A549 (cell line): ENCODE data around the gene DGLUCY. TPM values are rescaled to one million over a fixed set of nuclear protein-coding genes. Genes with fewer than 3 reads are reported as not detected.

Experiments used
- ATAC-seq, 2 experiments: fragments of 200-7000 bp in 1 of 2; fragments of >200 bp in 1 of 2; cut with Nextera tagmentation in 1 of 2; cut with Tn5 transposase in 1 of 2; 3 replicates each; pipeline versions ENCODE4 v1.8.0 to v1.9.1; 2018 to 2020; ENCODE audit warnings: mild to moderate bottlenecking in 1 of 2, moderate library complexity in 1 of 2
- CTCF ChIA-PET: fragments of 300-600 bp; sonication (Branson Sonifier 250); formaldehyde crosslinking; extraction: SDS; loops from one replicate; lab custom pipeline; 2021; ENCODE audit warnings: antibody characterized with exemption, inconsistent platforms; lab: Yijun Ruan, JAX
- POLR2A ChIA-PET: fragments of 350-600 bp; formaldehyde crosslinking; extraction: SDS; loops from one replicate; lab custom pipeline; 2021; ENCODE audit warnings: antibody characterized with exemption, inconsistent platforms; lab: Yijun Ruan, JAX
- DNase-seq, 2 experiments: peaks; one replicate each; pipeline versions ENCODE4 v3.0.0 to v3.0.0-alpha.2; 2011 to 2016; ENCODE audit warnings: low read depth in 1 of 2, low spot score in 1 of 2
- FAIRE-seq: peaks from 2 replicates; lab custom pipeline; 2011; peaks lifted over from hg19 to GRCh38; lab: Jason Lieb, UNC
- H3K27ac ChIP-seq, 2 experiments: fragments of >200 bp; sonication (Bioruptor Twin); formaldehyde crosslinking; 3 replicates each; pipeline ENCODE4 v1.5.1; 2016 to 2017
- H3K4me1 ChIP-seq: fragments of >200 bp; sonication (Bioruptor Twin); formaldehyde crosslinking; 3 replicates; pipeline ENCODE4 v1.6.1; 2016
- H3K4me2 ChIP-seq: fragments of >200 bp; sonication (Bioruptor Twin); formaldehyde crosslinking; 3 replicates; pipeline ENCODE4 v1.6.1; 2016
- H3K4me3 ChIP-seq: fragments of >200 bp; sonication (Bioruptor Twin); formaldehyde crosslinking; 3 replicates; pipeline ENCODE4 v1.5.1; 2016
- H3K9me3 ChIP-seq: fragments of >200 bp; sonication (Bioruptor Twin); formaldehyde crosslinking; 3 replicates; pipeline ENCODE4 v1.6.1; 2016
- CBX8 ChIP-seq: fragments of 200-600 bp; sonication (generic); IDR thresholded peaks from 2 replicates; pipeline ENCODE4 v1.6.1; 2016
- CHD4 ChIP-seq: fragments of 200-600 bp; sonication (generic); IDR thresholded peaks from 2 replicates; pipeline ENCODE4 v1.6.1; 2016; ENCODE audit warnings: antibody characterized with exemption, mild to moderate bottlenecking, borderline replicate concordance
- E2F6 ChIP-seq: IDR thresholded peaks from 2 replicates; pipeline ENCODE4 v1.6.1; 2012; ENCODE audit warnings: low read depth, borderline replicate concordance
- ELK1 ChIP-seq: fragments of 150-350 bp; IDR thresholded peaks from 2 replicates; pipeline ENCODE4 v1.6.1; 2014; ENCODE audit warnings: low read depth, mild to moderate bottlenecking, low read length
- EP300 ChIP-seq, 2 experiments: fragments of >200 bp; sonication (Bioruptor Twin); formaldehyde crosslinking; IDR thresholded peaks; 2 replicates in 1 of 2; 3 replicates in 1 of 2; pipeline ENCODE4 v1.6.1; 2016 to 2017
- FOSL2 ChIP-seq, 2 experiments: fragments of 450-650 bp in 1 of 2; fragments of >200 bp in 1 of 2; sonication (Bioruptor Twin) in 1 of 2; formaldehyde crosslinking; IDR thresholded peaks; 2 replicates each; pipeline versions ENCODE4 v1.5.0 to v1.6.1; 2016 to 2020; ENCODE audit warnings: mild to moderate bottlenecking in 1 of 2, moderate library complexity in 1 of 2
- FOXS1 ChIP-seq: fragments of 250-450 bp; sonication (Bioruptor Pico); IDR thresholded peaks from 2 replicates; pipeline ENCODE4 v1.5.0; 2020; ENCODE audit warnings: mild to moderate bottlenecking, moderate library complexity
- HDAC2 ChIP-seq: fragments of 200-600 bp; sonication (generic); IDR thresholded peaks from 2 replicates; pipeline ENCODE4 v1.6.1; 2016
- HOXA7 ChIP-seq: fragments of 250-450 bp; sonication (Bioruptor Pico); IDR thresholded peaks from 2 replicates; pipeline ENCODE4 v1.5.0; 2020; ENCODE audit warnings: mild to moderate bottlenecking, moderate library complexity
- HOXB5 ChIP-seq: fragments of 250-450 bp; sonication (Bioruptor Pico); IDR thresholded peaks from 2 replicates; pipeline ENCODE4 v1.5.0; 2020; ENCODE audit warnings: mild to moderate bottlenecking, moderate library complexity
- JUNB ChIP-seq: fragments of >200 bp; sonication (Bioruptor Twin); formaldehyde crosslinking; IDR thresholded peaks from 2 replicates; pipeline ENCODE4 v1.6.1; 2016
- KDM5A ChIP-seq: fragments of 200-600 bp; sonication (generic); IDR thresholded peaks from 2 replicates; pipeline ENCODE4 v1.6.1; 2016; ENCODE audit warnings: antibody characterized with exemption, mild to moderate bottlenecking
- NPAS2 ChIP-seq: fragments of 250-450 bp; sonication (Bioruptor Pico); IDR thresholded peaks from 2 replicates; pipeline ENCODE4 v1.8.0; 2022; ENCODE audit warnings: mild to moderate bottlenecking, moderate library complexity, borderline replicate concordance
- NR3C1 ChIP-seq: fragments of >200 bp; sonication (Bioruptor Twin); formaldehyde crosslinking; IDR thresholded peaks from 3 replicates; pipeline ENCODE4 v1.6.1; 2017
- RAD21 ChIP-seq, 2 experiments: fragments of >200 bp in 1 of 2; sonication (Bioruptor Twin) in 1 of 2; formaldehyde crosslinking in 1 of 2; IDR thresholded peaks in 1 of 2; conservative IDR thresholded peaks in 1 of 2; 2 replicates in 1 of 2; 3 replicates in 1 of 2; pipeline ENCODE4 v1.6.1; 2012 to 2018; ENCODE audit warnings: inconsistent platforms in 1 of 2
- RARB ChIP-seq: fragments of 250-450 bp; sonication (Bioruptor Pico); IDR thresholded peaks from 2 replicates; pipeline ENCODE4 v1.8.0; 2021; ENCODE audit warnings: mild to moderate bottlenecking, moderate library complexity
- RCOR1 ChIP-seq: fragments of 150-350 bp; IDR thresholded peaks from 2 replicates; pipeline ENCODE4 v1.6.1; 2014; ENCODE audit warnings: antibody characterized with exemption, low read length, low read depth
- RNF2 ChIP-seq: fragments of 200-600 bp; sonication (generic); IDR thresholded peaks from 2 replicates; pipeline ENCODE4 v1.6.1; 2016; ENCODE audit warnings: low read depth, mild to moderate bottlenecking, antibody characterized with exemption, moderate library complexity, borderline replicate concordance
- SMC3 ChIP-seq: fragments of >200 bp; sonication (Bioruptor Twin); formaldehyde crosslinking; IDR thresholded peaks from 3 replicates; pipeline ENCODE4 v1.6.1; 2018; ENCODE audit warnings: inconsistent platforms
- TP53 ChIP-seq: fragments of 250-450 bp; sonication (Bioruptor Pico); IDR thresholded peaks from 2 replicates; pipeline ENCODE4 v1.5.0; 2021; ENCODE audit warnings: mild to moderate bottlenecking, moderate library complexity
- WGBS: methylation state at CpG from one replicate; pipeline ENCODE4 v1.1.6; 2017; ENCODE audit errors: missing lambda C conversion rate; 5-methylcytosine and 5-hydroxymethylcytosine counted together
- polyA plus RNA-seq, 4 experiments: library from polyadenylated mRNA; depleted of rRNA in 3 of 4; stranded (reverse); fragments of >200 nt; fragmentation: RNase III in 1 of 4; extraction: RNeasy Plus Mini Kit Qiagen cat#74134 plus additional on column Dnase treatment in 1 of 4; gene quantifications; 2 replicates in 3 of 4; 3 replicates in 1 of 4; pipeline ENCODE4 v1.2.3, GENCODE V29; 2011 to 2017
- TF ChIP-seq, protein P1 (sequence below): fragments of 200-600 bp; sonication (generic); IDR thresholded peaks from 2 replicates; pipeline ENCODE4 v1.6.1; 2016; ENCODE audit warnings: antibody characterized with exemption, mild to moderate bottlenecking, moderate library complexity
- TF ChIP-seq, protein P2 (sequence below): fragments of >200 bp; sonication (Bioruptor Twin); formaldehyde crosslinking; IDR thresholded peaks from 3 replicates; pipeline ENCODE4 v1.6.1; 2016
- TF ChIP-seq, protein P3 (sequence below): fragments of 250-450 bp; sonication (Bioruptor Pico); IDR thresholded peaks from 2 replicates; pipeline ENCODE4 v1.5.0; 2021; ENCODE audit warnings: mild to moderate bottlenecking, moderate library complexity, borderline replicate concordance
- TF ChIP-seq, protein P4 (sequence below): IDR thresholded peaks from 2 replicates; pipeline ENCODE4 v1.6.1; 2012

DGLUCY gene
- polyA plus RNA-seq, 2 of the 4 experiments (the other 2 are of a cell fraction) = 14.4 to 17.5 TPM

- H3K4me3 ChIP-seq = no peak overlapping the region
- TF ChIP-seq, protein P1, sequence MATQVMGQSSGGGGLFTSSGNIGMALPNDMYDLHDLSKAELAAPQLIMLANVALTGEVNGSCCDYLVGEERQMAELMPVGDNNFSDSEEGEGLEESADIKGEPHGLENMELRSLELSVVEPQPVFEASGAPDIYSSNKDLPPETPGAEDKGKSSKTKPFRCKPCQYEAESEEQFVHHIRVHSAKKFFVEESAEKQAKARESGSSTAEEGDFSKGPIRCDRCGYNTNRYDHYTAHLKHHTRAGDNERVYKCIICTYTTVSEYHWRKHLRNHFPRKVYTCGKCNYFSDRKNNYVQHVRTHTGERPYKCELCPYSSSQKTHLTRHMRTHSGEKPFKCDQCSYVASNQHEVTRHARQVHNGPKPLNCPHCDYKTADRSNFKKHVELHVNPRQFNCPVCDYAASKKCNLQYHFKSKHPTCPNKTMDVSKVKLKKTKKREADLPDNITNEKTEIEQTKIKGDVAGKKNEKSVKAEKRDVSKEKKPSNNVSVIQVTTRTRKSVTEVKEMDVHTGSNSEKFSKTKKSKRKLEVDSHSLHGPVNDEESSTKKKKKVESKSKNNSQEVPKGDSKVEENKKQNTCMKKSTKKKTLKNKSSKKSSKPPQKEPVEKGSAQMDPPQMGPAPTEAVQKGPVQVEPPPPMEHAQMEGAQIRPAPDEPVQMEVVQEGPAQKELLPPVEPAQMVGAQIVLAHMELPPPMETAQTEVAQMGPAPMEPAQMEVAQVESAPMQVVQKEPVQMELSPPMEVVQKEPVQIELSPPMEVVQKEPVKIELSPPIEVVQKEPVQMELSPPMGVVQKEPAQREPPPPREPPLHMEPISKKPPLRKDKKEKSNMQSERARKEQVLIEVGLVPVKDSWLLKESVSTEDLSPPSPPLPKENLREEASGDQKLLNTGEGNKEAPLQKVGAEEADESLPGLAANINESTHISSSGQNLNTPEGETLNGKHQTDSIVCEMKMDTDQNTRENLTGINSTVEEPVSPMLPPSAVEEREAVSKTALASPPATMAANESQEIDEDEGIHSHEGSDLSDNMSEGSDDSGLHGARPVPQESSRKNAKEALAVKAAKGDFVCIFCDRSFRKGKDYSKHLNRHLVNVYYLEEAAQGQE = no peak
- TF ChIP-seq KDM5A = no peak
- TF ChIP-seq JUNB = no peak
- TF ChIP-seq FOSL2 (IDR thresholded peaks at IDR 0.05) = no peak
- TF ChIP-seq FOSL2 (CRISPR knock-in tag; IDR thresholded peaks at IDR 0.05) = no peak
- TF ChIP-seq CBX8 = no peak
- no peak for TF ChIP-seq RARB
- TF ChIP-seq FOXS1 (CRISPR knock-in tag) = no peak
- no peak for TF ChIP-seq EP300 (IDR thresholded peaks at IDR 0.05)
- TF ChIP-seq HOXA7 (CRISPR knock-in tag) = no peak
- TF ChIP-seq, protein P2, sequence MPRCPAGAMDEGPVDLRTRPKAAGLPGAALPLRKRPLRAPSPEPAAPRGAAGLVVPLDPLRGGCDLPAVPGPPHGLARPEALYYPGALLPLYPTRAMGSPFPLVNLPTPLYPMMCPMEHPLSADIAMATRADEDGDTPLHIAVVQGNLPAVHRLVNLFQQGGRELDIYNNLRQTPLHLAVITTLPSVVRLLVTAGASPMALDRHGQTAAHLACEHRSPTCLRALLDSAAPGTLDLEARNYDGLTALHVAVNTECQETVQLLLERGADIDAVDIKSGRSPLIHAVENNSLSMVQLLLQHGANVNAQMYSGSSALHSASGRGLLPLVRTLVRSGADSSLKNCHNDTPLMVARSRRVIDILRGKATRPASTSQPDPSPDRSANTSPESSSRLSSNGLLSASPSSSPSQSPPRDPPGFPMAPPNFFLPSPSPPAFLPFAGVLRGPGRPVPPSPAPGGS = no peak
- no peak for TF ChIP-seq ELK1
- FAIRE-seq = no peak
- H3K4me1 ChIP-seq = no peaks in the 10 kb centered on the region
- no peak for ATAC-seq
- ChIA-PET CTCF (interaction anchor here (4.2 kb wide), 1 partner anchor 17 kb away, joined by 21 read pairs; no protein-coding TSS in a partner anchor), POLR2A (no interaction called here)
- no peak for DNase-seq
- H3K9me3 ChIP-seq = no peaks in the 10 kb centered on the region
- H3K4me2 ChIP-seq = no peak overlapping the region
- no peak overlapping the region for H3K27ac ChIP-seq
- WGBS = 91% methylated on average over 9 of the region's 9 CpGs
These were observed 77.0 kb downstream of the DGLUCY start for GRCh38 chr14:91190853-91191252.

- ATAC-seq (no peak), DNase-seq (no peak), FAIRE-seq (no peak)
- WGBS = 80% methylated on average over 12 of the region's 12 CpGs
- no peak overlapping the region for H3K4me2 ChIP-seq
- TF ChIP-seq HDAC2 (no peak), RAD21 (conservative IDR thresholded peaks at IDR 0.05 in 1 of 2, IDR thresholded peaks at IDR 0.05 in 1 of 2) (no peak), RCOR1 (no peak), E2F6 (no peak), RNF2 (no peak), NPAS2 (CRISPR knock-in tag) (no peak), HOXB5 (CRISPR knock-in tag) (no peak), TP53 (CRISPR knock-in tag) (no peak), CHD4 (no peak), SMC3 (no peak), NR3C1 (no peak)
- TF ChIP-seq, protein P1 = no peak
- TF ChIP-seq, protein P3, sequence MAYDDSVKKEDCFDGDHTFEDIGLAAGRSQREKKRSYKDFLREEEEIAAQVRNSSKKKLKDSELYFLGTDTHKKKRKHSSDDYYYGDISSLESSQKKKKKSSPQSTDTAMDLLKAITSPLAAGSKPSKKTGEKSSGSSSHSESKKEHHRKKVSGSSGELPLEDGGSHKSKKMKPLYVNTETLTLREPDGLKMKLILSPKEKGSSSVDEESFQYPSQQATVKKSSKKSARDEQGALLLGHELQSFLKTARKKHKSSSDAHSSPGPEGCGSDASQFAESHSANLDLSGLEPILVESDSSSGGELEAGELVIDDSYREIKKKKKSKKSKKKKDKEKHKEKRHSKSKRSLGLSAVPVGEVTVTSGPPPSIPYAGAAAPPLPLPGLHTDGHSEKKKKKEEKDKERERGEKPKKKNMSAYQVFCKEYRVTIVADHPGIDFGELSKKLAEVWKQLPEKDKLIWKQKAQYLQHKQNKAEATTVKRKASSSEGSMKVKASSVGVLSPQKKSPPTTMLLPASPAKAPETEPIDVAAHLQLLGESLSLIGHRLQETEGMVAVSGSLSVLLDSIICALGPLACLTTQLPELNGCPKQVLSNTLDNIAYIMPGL (CRISPR knock-in tag) = no peak
- TF ChIP-seq, protein P4, sequence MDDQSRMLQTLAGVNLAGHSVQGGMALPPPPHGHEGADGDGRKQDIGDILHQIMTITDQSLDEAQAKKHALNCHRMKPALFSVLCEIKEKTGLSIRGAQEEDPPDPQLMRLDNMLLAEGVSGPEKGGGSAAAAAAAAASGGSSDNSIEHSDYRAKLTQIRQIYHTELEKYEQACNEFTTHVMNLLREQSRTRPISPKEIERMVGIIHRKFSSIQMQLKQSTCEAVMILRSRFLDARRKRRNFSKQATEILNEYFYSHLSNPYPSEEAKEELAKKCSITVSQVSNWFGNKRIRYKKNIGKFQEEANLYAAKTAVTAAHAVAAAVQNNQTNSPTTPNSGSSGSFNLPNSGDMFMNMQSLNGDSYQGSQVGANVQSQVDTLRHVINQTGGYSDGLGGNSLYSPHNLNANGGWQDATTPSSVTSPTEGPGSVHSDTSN = no peak
- TF ChIP-seq, all 56 proteins: peak for 0
- ChIA-PET CTCF (interaction anchor here (1.0 to 2.1 kb wide), 4 partner anchors 10 to 18 kb away, joined by 4 to 12 read pairs (median 5); no protein-coding TSS in a partner anchor), POLR2A (no interaction called here)
- Histone ChIP-seq H3K27ac (no peak overlapping the region), H3K4me3 (no peak overlapping the region), H3K4me1 (no peaks in the 10 kb centered on the region), H3K9me3 (no peaks in the 10 kb centered on the region)
These were observed 79.2 kb downstream of the DGLUCY start for GRCh38 chr14:91193069-91193468.
